Measurements from ENCODE around the gene MRPL48. TPM values are rescaled to one million over a fixed set of nuclear protein-coding genes. Genes with fewer than 3 reads are reported as not detected.

MRPL48 gene
- total RNA-seq, 1 experiment from 2014 or later, result 66.8 TPM

GRCh38 chr11:73902303-73902702 is 114.6 kb downstream of the MRPL48 start:
- Histone ChIP-seq H4K20me1 (ENCODE audit: insufficient read depth) (no peaks in the 10 kb centered on the region), H3K4me3 (replicated peaks in 1 of 2; ENCODE audit: low read depth in 1 of 2, low read length in 2 of 2) (no peak overlapping the region), H3K4me2 (ENCODE audit: low read length) (no peak overlapping the region), H3K79me2 (ENCODE audit: insufficient read depth, low read length) (no peaks in the 10 kb centered on the region), H2AFZ (ENCODE audit: low read depth, low read length, poor library complexity, severe bottlenecking) (no peak overlapping the region), H3K27me3 (ENCODE audit: insufficient read depth, low read length) (no peaks in the 10 kb centered on the region), H3K36me3 (ENCODE audit: control insufficient read depth in 1 of 2, insufficient read depth in 2 of 2, low read length in 2 of 2) (no peaks in the 10 kb centered on the region), H3K9me3 (ENCODE audit: control insufficient read depth in 1 of 2, insufficient read depth in 1 of 2, low read depth in 1 of 2, low read length in 2 of 2) (no peaks in the 10 kb centered on the region), H3K9ac (ENCODE audit: low read length) (no peak overlapping the region), H3K4me1 (ENCODE audit: control insufficient read depth in 1 of 2, insufficient read depth in 2 of 2, low read length in 2 of 2) (peaks cover 0 to 5% of the 10 kb centered on the region in 2 experiments; a peak in 2 of 4 replicates), H3K27ac (ENCODE audit: low read depth, low read length) (no peak overlapping the region), H3K9me2 (ENCODE audit: insufficient read depth) (no peaks in the 10 kb centered on the region)
- ChIA-PET CTCF (no interaction called here), RAD21 (ENCODE audit: low non-redundant PET in 1 of 2, low total read pairs in 2 of 2, uncharacterized antibody in 2 of 2, unreplicated experiment in 2 of 2) (no interaction called here), POLR2A (no interaction called here)
- intact Hi-C loops (cut with micrococcal nuclease), result no loop called here
- BruUV-seq (replicated peaks), result no TSS peak
- ATAC-seq (no peak), DNase-seq (ENCODE audit: low read depth, low spot score) (no peak)
- no peak for TF ChIP-seq JUND (IDR thresholded peaks at IDR 0.05)
- no peak for TF ChIP-seq TCF7L2 (IDR thresholded peaks at IDR 0.05; ENCODE audit: borderline replicate concordance, extremely low read depth, insufficient read depth, insufficient read length)
- TF ChIP-seq FOSL1 (IDR thresholded peaks at IDR 0.05; ENCODE audit: low read depth), result no peak
- TF ChIP-seq EGR1 (IDR thresholded peaks at IDR 0.05; ENCODE audit: low read depth), result no peak
- no peak for TF ChIP-seq ZFX (IDR thresholded peaks at IDR 0.05)
- no peak for TF ChIP-seq SP1 (IDR thresholded peaks at IDR 0.05; ENCODE audit: low read depth)
- TF ChIP-seq POLR2AphosphoS5 (IDR thresholded peaks at IDR 0.05; ENCODE audit: low read depth, low read length), result no peak
- no peak for TF ChIP-seq SRF (IDR thresholded peaks at IDR 0.05; ENCODE audit: low read depth)
- TF ChIP-seq RAD21 (IDR thresholded peaks at IDR 0.05; ENCODE audit: low read depth), result no peak
- TF ChIP-seq CTCF (IDR thresholded peaks at IDR 0.05 in 2 of 3, conservative IDR thresholded peaks at IDR 0.05 in 1 of 3; ENCODE audit: borderline replicate concordance in 1 of 3, insufficient read depth in 1 of 3, low read depth in 2 of 3, low read length in 2 of 3), result no peak
- TF ChIP-seq ELF1 (IDR thresholded peaks at IDR 0.05; ENCODE audit: borderline replicate concordance, low read depth), result no peak
- no peak for TF ChIP-seq YY1 (IDR thresholded peaks at IDR 0.05; ENCODE audit: extremely low read depth, insufficient replicate concordance, low read depth, low read length)
- TF ChIP-seq EZH2 (IDR thresholded peaks at IDR 0.05), result no peak
- no peak for TF ChIP-seq CBX3 (IDR thresholded peaks at IDR 0.05; ENCODE audit: low read depth)
- TF ChIP-seq SIN3A (IDR thresholded peaks at IDR 0.05; ENCODE audit: low read depth), result no peak
- TF ChIP-seq EZH2phosphoT487 (IDR thresholded peaks at IDR 0.05; ENCODE audit: borderline replicate concordance), result no peak
- no peak for TF ChIP-seq REST (IDR thresholded peaks at IDR 0.05; ENCODE audit: low read depth)
- no peak for TF ChIP-seq POLR2A (IDR thresholded peaks at IDR 0.05; ENCODE audit: borderline replicate concordance, extremely low read depth, insufficient read depth, insufficient read length)
- TF ChIP-seq CEBPB (IDR thresholded peaks at IDR 0.05; ENCODE audit: low read depth), result no peak
- TF ChIP-seq, protein P1, sequence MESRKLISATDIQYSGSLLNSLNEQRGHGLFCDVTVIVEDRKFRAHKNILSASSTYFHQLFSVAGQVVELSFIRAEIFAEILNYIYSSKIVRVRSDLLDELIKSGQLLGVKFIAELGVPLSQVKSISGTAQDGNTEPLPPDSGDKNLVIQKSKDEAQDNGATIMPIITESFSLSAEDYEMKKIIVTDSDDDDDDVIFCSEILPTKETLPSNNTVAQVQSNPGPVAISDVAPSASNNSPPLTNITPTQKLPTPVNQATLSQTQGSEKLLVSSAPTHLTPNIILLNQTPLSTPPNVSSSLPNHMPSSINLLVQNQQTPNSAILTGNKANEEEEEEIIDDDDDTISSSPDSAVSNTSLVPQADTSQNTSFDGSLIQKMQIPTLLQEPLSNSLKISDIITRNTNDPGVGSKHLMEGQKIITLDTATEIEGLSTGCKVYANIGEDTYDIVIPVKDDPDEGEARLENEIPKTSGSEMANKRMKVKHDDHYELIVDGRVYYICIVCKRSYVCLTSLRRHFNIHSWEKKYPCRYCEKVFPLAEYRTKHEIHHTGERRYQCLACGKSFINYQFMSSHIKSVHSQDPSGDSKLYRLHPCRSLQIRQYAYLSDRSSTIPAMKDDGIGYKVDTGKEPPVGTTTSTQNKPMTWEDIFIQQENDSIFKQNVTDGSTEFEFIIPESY (IDR thresholded peaks at IDR 0.05; ENCODE audit: extremely low read depth, insufficient replicate concordance, low read length), result no peak
